Measurements from ENCODE around the gene CDV3. TPM values are rescaled to one million over a fixed set of nuclear protein-coding genes. Genes with fewer than 3 reads are reported as not detected.

The CDV3 gene
- total RNA-seq, 2 donors from 2014 or later: 261 to 288 TPM

DNA sequence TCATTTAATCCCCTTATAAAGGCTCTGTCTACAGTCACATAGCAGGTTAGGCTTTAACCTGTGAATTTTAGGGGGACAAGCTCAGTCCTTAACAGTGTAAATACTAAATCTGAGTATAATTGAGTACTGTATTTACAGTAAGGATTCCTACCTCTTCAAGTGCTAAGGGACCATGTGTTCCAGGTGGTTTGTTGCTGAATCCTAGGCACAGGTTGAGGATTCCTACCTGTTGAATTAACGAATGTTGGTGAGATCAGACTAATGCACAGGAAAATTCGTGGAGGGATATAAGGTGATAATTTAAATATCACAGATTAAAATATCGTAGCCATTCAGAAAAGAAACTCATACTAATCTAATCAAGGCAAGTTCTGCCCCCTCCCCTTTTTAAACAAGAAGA is 24.9 kb downstream of the CDV3 start:
- Mint-ChIP-seq H3K27ac (peak overlapping the region; percentile 27), H3K36me3 (ENCODE audit: insufficient read depth in 2 of 2) (peaks cover 4 to 8% of the 10 kb centered on the region in 2 donors), H3K4me3 (no peak overlapping the region), H3K4me1 (ENCODE audit: low read depth) (peaks cover 22% of the 10 kb centered on the region), H3K27me3 (ENCODE audit: low read depth) (no peaks in the 10 kb centered on the region), H3K9me3 (no peaks in the 10 kb centered on the region)
- DNase-seq (no peak), ATAC-seq (replicated peaks in 1 of 2) (no peak)

DNA sequence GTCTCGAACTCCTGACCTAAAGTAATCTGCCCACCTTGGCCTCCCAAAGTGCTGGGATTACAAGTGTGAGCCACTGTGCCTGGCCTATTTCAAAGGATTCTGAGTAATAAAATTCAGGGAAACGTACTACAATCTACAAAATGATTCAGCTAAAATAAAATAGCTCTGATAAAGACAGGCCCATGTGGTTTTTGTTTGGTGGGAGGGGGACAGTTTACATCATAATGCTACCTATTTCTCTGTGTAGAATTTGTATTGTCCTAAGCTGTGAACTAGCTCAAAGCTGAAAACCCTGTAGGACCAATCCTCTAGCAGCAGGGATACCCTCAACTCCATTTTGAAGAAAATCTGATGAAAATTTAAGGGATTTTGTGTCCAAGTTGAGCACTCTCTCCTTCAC is 25.8 kb downstream of the CDV3 start:
- no peaks in the 10 kb centered on the region for H3K27me3 Mint-ChIP-seq (ENCODE audit: low read depth)
- peaks cover 4 to 10% of the 10 kb centered on the region in 2 donors for H3K36me3 Mint-ChIP-seq (ENCODE audit: insufficient read depth in 2 of 2)
- ATAC-seq (replicated peaks in 1 of 2) (no peak), DNase-seq (no peak)
- no peak overlapping the region for H3K27ac Mint-ChIP-seq
- H3K4me3 Mint-ChIP-seq: no peak overlapping the region
- H3K9me3 Mint-ChIP-seq: no peaks in the 10 kb centered on the region
- peaks cover 21% of the 10 kb centered on the region for H3K4me1 Mint-ChIP-seq (ENCODE audit: low read depth)

DNA sequence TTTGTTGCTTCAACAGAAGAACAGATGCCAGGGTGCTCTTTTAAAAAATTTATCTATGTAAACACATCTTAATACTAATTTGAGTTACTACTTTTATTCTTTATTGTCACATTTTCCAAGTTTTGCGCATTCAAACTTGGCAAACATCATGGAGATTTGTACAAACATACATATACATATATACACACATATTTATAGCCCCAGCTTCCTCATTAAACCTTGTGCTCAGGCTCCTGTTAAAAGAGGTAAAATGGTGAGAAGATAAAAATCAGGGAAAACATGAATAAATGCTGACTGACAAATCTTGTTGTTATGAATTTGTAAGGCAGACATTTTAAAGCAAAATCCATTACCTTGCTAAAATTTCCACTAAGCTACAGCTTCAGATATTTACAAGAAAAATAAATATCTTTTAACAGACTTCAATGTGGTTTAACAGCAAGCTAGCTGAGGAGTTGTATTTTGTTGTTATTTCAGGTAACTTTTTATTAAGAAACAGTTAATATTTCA is 27.1 kb downstream of the CDV3 start:
- Mint-ChIP-seq H3K36me3 (ENCODE audit: insufficient read depth in 2 of 2) (peaks cover 4 to 16% of the 10 kb centered on the region in 2 donors), H3K4me1 (ENCODE audit: low read depth) (peaks cover 9% of the 10 kb centered on the region), H3K9me3 (no peaks in the 10 kb centered on the region), H3K27ac (no peak overlapping the region), H3K27me3 (ENCODE audit: low read depth) (no peaks in the 10 kb centered on the region), H3K4me3 (no peak overlapping the region)
- ATAC-seq (replicated peaks in 1 of 2): no peak
- no peak for DNase-seq

DNA sequence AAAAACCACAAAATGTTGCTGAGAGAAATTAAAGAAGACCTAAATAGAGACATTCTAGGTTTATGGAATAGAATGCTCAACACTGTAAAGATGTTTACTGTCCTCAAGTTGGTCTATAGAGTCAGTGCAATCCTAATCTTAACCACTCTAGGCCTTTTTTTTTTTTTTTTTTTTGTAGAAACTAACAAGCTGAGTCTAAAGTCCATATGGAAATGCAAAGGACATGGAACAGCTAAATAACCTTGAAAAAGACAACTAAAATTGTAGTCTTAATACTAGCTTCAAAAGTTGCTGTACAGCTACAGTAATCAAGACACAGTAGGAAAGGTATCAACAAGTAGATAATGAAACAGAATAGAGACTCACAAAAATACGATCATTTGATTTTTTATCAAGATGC is 32.9 kb downstream of the CDV3 start:
- DNase-seq: no peak
- no peak overlapping the region for H3K27ac Mint-ChIP-seq
- no peak for ATAC-seq (replicated peaks in 1 of 2)
- no peaks in the 10 kb centered on the region for H3K9me3 Mint-ChIP-seq
- no peak overlapping the region for H3K4me3 Mint-ChIP-seq
- no peaks in the 10 kb centered on the region for H3K4me1 Mint-ChIP-seq (ENCODE audit: low read depth)
- H3K27me3 Mint-ChIP-seq (ENCODE audit: low read depth): no peaks in the 10 kb centered on the region
- H3K36me3 Mint-ChIP-seq (ENCODE audit: insufficient read depth in 2 of 2): peaks cover 14 to 51% of the 10 kb centered on the region in 2 donors

DNA sequence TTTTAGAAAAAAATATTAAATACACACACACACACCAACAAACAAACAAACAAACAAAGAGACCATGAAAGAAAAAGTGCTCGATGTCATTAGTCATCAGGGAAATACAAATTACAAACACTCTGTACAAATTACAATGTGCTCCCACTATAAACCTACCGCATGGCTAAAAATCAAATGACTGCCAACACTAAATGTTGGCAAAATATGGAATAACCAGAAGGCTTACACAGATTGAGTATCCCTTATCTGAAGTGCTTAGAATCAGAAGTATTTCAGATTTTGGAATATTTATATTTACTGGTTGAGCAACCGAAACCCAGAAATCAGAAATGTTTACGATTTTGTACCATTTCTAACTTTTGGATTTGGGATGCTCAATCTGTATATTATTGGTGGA is 33.4 kb downstream of the CDV3 start:
- DNase-seq (no peak), ATAC-seq (replicated peaks in 1 of 2) (no peak)
- no peaks in the 10 kb centered on the region for H3K9me3 Mint-ChIP-seq
- H3K36me3 Mint-ChIP-seq (ENCODE audit: insufficient read depth in 2 of 2): peaks cover 14 to 49% of the 10 kb centered on the region in 2 donors
- H3K4me1 Mint-ChIP-seq (ENCODE audit: low read depth): no peaks in the 10 kb centered on the region
- H3K4me3 Mint-ChIP-seq: no peak overlapping the region
- H3K27ac Mint-ChIP-seq: no peak overlapping the region
- H3K27me3 Mint-ChIP-seq (ENCODE audit: low read depth): no peaks in the 10 kb centered on the region

DNA sequence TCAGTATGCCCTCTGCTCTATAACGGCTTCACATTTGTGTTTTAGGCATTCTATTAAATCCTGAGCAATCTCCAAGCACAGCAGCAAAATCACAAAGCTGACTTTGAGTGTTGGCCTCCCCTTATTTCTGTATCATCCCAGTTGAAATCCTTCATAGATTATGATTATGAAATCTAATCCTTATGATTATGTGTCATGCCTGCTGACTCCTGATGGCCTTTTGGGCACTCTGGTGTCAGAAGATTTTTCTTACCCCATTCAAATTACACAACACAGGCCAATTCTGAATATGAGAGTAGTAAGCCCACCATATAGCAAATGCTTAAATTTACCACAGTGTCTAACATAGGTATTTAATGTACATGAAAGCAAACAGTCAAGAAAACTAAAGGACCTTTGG is 34.3 kb downstream of the CDV3 start:
- ATAC-seq (replicated peaks in 1 of 2) (no peak), DNase-seq (no peak)
- H3K36me3 Mint-ChIP-seq (ENCODE audit: insufficient read depth in 2 of 2): peaks cover 14 to 51% of the 10 kb centered on the region in 2 donors
- H3K4me3 Mint-ChIP-seq: no peak overlapping the region
- H3K9me3 Mint-ChIP-seq: no peaks in the 10 kb centered on the region
- peak overlapping the region; percentile 37 for H3K27ac Mint-ChIP-seq
- H3K4me1 Mint-ChIP-seq (ENCODE audit: low read depth): no peaks in the 10 kb centered on the region
- no peaks in the 10 kb centered on the region for H3K27me3 Mint-ChIP-seq (ENCODE audit: low read depth)

DNA sequence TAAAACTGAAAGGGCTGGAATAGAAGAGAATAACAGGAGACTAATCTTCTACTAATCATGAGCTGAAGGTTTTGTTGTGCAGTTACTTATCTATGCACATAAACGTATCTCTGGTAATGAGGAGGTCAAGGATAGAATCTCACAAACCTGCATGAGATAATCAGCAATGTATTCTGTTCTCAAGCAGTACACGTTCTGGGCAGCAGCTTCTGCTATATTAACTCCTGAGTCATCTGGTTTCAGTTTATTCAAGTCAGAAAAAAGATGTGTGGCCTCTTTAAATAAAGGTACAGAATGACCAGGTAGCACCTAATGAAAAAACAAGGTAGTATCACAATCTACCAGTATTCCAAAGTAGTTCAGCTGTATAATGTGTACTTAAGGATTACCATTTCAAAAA is 34.9 kb downstream of the CDV3 start:
- Mint-ChIP-seq H3K4me1 (ENCODE audit: low read depth) (no peaks in the 10 kb centered on the region), H3K27ac (no peak overlapping the region), H3K9me3 (no peaks in the 10 kb centered on the region), H3K27me3 (ENCODE audit: low read depth) (no peaks in the 10 kb centered on the region), H3K4me3 (no peak overlapping the region), H3K36me3 (ENCODE audit: insufficient read depth in 2 of 2) (peaks cover 14 to 53% of the 10 kb centered on the region in 2 donors)
- DNase-seq (no peak), ATAC-seq (replicated peaks in 1 of 2) (no peak)

DNA sequence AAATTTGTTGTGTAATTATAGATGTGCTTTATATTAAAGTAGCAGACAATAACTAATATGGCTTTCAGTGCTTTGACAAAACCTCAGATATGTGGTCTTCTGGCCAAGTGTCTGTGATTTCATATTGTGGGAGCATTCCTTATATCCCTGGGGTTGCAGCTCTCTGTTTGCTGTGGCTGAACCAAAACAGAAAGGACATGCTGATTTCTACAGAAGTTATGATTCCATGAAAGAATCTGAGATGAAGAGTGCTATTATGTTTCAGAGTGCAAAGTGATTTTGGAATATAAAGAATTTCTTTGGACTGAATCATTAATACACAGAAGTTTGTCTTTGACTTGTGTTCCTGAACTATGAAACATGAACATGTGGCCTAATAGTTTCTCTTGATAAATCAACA is 36.5 kb downstream of the CDV3 start:
- H3K9me3 Mint-ChIP-seq: no peaks in the 10 kb centered on the region
- H3K27ac Mint-ChIP-seq: no peak overlapping the region
- no peaks in the 10 kb centered on the region for H3K4me1 Mint-ChIP-seq (ENCODE audit: low read depth)
- H3K36me3 Mint-ChIP-seq (ENCODE audit: insufficient read depth in 2 of 2): peaks cover 16 to 48% of the 10 kb centered on the region in 2 donors
- H3K4me3 Mint-ChIP-seq: no peak overlapping the region
- ATAC-seq (replicated peaks in 1 of 2) (no peak), DNase-seq (no peak)
- H3K27me3 Mint-ChIP-seq (ENCODE audit: low read depth): no peaks in the 10 kb centered on the region

DNA sequence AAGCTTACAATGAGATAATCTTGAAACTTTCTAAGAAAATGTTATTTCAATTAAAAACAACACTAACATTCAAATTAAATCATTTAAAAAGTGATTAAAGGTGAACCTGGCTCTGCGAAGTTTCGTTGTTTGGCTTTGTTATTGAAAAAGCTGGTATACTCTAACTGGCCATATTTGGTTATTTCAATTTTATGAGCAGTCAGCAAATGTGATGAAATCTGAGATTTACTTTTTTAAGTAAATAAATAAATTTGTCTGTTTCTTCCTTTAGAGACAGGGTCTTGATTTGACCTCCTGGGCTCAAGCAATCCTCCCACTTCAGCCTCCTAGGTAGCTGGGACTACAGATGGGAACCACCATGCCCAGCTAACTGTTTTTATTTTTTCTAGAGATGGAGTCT is 38.0 kb downstream of the CDV3 start:
- Mint-ChIP-seq H3K4me3 (no peak overlapping the region), H3K27me3 (ENCODE audit: low read depth) (no peaks in the 10 kb centered on the region), H3K9me3 (no peaks in the 10 kb centered on the region), H3K4me1 (ENCODE audit: low read depth) (no peaks in the 10 kb centered on the region), H3K36me3 (ENCODE audit: insufficient read depth in 2 of 2) (peaks cover 16 to 47% of the 10 kb centered on the region in 2 donors), H3K27ac (no peak overlapping the region)
- DNase-seq (no peak), ATAC-seq (replicated peaks in 1 of 2) (no peak)

DNA sequence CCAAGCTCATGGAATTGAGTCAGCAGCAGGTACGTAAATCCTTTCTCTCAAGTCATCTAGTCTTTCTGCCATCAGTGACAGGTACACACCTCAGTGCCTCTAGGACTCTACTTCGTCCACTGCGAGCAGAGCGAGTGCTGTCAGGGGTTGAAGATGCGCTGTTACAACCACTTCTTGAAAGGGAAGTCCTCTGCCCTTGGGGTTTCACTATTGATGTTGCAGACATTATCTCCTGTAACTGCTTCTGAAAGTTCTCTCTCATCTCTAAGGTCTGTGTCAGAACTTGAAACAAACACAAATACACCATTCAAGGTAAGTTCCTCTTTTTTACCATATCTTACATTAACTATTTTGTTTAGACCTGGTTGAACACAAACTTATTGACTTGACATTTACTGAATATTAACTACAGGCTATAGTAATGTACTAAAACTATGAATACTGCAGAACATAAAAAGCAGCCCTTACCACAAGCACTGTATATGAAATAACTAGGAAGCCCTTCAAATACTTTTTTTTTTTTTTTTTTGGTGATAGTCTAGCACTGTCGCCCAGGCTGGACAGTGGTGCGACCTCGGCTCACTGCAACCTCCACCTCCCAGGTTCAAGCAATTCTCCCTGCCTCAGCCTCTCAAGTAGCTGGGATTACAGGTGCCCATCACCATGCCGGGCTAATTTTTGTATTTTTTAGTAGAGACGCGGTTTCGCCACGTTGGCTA is 46.7 kb downstream of the CDV3 start:
- no peaks in the 10 kb centered on the region for H3K9me3 Mint-ChIP-seq
- ATAC-seq (replicated peaks in 1 of 2): no peak
- H3K27ac Mint-ChIP-seq: peak overlapping the region; percentile 31

DNA sequence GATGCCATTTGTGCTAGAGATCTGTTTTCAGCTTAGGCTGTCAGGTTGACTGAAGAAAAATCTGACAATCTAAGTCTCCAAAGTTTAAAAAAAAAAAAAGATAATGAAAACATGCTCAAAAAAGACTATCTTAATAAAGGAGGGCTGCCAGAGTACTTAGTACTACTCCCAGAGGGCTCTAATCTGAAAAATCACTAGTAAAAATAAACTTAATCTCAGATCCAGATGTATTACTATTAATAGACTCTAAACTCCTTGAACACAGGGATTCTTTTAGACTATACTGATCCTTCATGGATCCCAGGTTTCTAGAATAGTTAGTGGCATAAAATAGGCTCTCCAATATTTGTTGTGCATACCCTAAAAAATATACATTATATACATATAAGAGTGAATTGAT is 54.3 kb downstream of the CDV3 start:
- H3K9me3 Mint-ChIP-seq: no peaks in the 10 kb centered on the region
- peaks cover 12 to 44% of the 10 kb centered on the region in 2 donors for H3K36me3 Mint-ChIP-seq (ENCODE audit: insufficient read depth in 2 of 2)
- H3K4me1 Mint-ChIP-seq (ENCODE audit: low read depth): peaks cover 7% of the 10 kb centered on the region
- H3K27me3 Mint-ChIP-seq (ENCODE audit: low read depth): no peaks in the 10 kb centered on the region
- H3K27ac Mint-ChIP-seq: peak overlapping the region; percentile 42
- DNase-seq (no peak), ATAC-seq (replicated peaks in 1 of 2) (no peak)
- H3K4me3 Mint-ChIP-seq: no peak overlapping the region

More for the DNA sequence above, 46.7 kb downstream of the CDV3 start:
- H3K4me1 Mint-ChIP-seq (ENCODE audit: low read depth): no peaks in the 10 kb centered on the region
- no peak overlapping the region for H3K4me3 Mint-ChIP-seq
- no peaks in the 10 kb centered on the region for H3K27me3 Mint-ChIP-seq (ENCODE audit: low read depth)
- no peak for DNase-seq
- peaks cover 10 to 54% of the 10 kb centered on the region in 2 donors for H3K36me3 Mint-ChIP-seq (ENCODE audit: insufficient read depth in 2 of 2)

DNA sequence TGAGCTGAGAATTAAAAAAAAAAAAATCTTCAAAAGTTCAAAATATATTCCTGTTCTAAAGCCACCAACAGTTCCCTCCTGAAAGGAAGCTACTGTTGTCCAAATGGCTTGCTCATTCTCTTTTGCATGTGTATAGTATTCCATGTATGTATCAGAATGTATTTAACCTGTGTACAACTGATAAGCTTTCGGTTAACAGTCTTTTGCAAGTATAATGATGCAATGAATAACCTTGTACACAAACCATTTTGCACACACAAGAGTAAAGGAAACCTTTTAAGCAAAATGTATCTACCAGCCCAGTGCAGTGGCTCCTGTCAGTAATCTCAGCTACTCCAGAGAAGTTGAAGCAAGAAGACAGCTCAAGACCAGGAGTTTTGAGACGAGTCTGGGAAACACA is 55.7 kb downstream of the CDV3 start:
- Mint-ChIP-seq H3K27me3 (ENCODE audit: low read depth) (no peaks in the 10 kb centered on the region), H3K27ac (no peak overlapping the region), H3K9me3 (no peaks in the 10 kb centered on the region), H3K4me3 (no peak overlapping the region), H3K4me1 (ENCODE audit: low read depth) (peaks cover 7% of the 10 kb centered on the region), H3K36me3 (ENCODE audit: insufficient read depth in 2 of 2) (peaks cover 16 to 48% of the 10 kb centered on the region in 2 donors)
- DNase-seq: no peak
- no peak for ATAC-seq (replicated peaks in 1 of 2)

DNA sequence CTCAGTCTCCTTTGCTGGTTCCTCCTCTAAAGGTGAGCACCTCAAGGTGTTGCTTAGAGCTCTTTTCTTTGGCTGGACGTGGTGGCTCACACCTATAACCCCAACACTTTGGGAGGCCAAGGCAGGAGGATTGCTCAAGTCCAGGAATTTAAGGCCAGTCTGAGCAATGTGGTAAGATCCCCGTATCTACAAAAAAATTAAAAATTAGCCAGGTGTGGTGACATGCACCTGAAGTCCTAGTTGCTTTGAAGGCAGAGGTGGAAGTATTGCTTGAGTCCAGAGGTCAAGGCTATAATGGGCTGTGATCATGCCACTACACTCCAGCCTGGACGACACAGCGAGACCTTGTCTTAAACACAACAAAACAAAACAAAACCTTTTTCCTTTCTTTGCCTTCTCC is 60.0 kb downstream of the CDV3 start:
- ATAC-seq (replicated peaks in 1 of 2) (no peak), DNase-seq (no peak)
- peaks cover 6% of the 10 kb centered on the region for H3K4me1 Mint-ChIP-seq (ENCODE audit: low read depth)
- H3K27ac Mint-ChIP-seq: no peak overlapping the region
- no peaks in the 10 kb centered on the region for H3K9me3 Mint-ChIP-seq
- peaks cover 14 to 49% of the 10 kb centered on the region in 2 donors for H3K36me3 Mint-ChIP-seq (ENCODE audit: insufficient read depth in 2 of 2)
- no peak overlapping the region for H3K4me3 Mint-ChIP-seq
- H3K27me3 Mint-ChIP-seq (ENCODE audit: low read depth): no peaks in the 10 kb centered on the region

All from activated T-cell treated with anti-CD3 and anti-CD28 coated beads, Interleukin-2, amount 50 U/mL, for 72 hours (primary cell).